NCI-H524 (cell line): ENCODE data around the gene RANBP9.

Experiments used
- DNase-seq, 2 experiments: peaks; one replicate each; lab custom pipeline; 2025; lab: John Stamatoyannopoulos, UW

The RANBP9 gene

DNA sequence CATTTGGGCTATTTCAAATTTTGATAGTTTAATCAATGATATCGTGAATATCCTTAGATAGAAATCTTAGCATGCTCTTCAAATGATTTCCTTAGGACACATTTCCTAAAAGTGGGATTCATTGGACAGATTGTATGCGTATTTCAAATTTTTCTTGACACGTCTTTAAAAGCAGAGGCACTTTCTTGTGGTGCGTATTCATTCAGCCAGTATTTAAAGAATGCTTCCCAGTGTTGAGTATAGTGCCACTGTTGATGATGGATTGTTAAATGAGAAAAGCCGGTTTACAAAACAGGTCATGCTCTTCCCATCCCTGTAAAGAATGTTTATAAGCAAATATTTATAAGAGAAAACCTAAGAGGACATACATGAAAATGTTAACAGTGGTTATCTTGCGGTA lies 111.6 kb downstream of the RANBP9 start:
- no peak for DNase-seq

- DNase-seq: no peak
Observed at GRCh38 chr6:13597073-13597472, 114.6 kb downstream of the RANBP9 start.

GRCh38 chr6:13593720-13594119 lies 117.9 kb downstream of the RANBP9 start:
- no peak for DNase-seq

DNA sequence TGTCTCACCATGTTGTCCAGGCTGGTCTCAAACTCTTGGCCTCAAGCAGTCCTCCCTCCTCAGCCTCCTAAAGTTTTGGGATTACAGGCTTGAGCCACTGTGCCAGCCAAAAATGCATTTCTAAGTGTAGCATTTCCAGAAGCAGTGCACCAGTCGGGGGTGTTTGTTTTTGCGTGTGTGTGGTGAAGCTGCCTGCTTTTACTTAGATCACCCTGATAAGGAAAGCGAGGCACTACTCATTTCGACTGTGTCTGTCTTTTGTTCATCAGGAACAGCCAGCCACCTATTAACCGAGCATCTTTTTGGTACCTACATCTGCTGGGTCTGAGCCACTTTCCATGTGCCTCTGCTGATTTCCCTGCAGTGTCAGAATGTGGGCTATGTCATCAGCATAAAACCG lies 118.5 kb downstream of the RANBP9 start:
- DNase-seq: no peak

- no peak for DNase-seq
Observed at GRCh38 chr6:13591205-13591921, 120.3 kb downstream of the RANBP9 start.

DNA sequence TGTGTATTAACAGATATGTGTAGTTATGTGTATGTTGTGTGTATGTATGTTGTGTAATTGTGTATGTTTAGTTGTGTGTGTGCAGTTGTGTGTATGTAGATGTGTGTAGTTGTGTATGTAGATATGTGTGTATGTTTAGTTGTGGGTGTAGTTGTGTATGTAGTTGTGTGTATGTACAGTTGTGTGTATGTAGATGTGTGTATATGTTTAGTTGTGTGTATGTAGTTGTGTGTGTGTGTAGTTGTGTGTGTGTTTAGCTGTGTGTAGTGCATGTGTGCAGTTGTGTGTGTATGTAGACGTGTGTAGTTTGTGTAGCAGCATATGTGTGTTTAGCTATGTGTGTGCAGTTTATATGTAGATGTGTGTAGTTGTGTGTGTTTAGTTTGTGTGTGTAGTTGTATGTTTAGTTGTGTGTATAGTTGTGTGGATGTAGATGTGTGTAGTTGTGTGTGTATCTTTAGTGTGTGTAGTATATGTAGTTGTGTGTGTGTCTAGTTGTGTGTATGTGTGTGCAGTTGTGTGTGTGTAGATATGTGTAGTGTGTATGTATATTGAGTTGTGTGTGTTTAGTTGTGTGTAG lies 121.0 kb downstream of the RANBP9 start:
- no peak for DNase-seq

DNA sequence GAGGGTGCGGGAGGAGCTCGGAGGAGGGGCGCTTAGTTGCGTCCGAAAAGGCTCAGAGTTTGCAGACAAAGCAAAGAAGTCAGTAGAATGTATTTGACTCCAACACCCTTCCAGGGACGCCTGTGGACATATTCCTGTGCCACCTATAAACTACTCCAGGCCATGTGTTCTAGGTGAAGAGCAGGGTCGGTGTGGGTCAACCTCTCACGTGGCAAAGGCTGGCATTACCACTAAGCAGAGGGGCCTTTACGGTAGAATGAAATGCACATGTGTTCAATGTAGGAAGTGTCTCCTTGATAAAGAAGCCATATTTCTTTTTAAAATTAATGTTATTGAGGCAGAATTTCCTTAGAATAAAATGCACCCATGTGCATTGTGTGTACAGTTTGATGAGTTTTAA lies 121.8 kb downstream of the RANBP9 start:
- DNase-seq: peak in 1 of 2 experiments; percentile 53

DNA sequence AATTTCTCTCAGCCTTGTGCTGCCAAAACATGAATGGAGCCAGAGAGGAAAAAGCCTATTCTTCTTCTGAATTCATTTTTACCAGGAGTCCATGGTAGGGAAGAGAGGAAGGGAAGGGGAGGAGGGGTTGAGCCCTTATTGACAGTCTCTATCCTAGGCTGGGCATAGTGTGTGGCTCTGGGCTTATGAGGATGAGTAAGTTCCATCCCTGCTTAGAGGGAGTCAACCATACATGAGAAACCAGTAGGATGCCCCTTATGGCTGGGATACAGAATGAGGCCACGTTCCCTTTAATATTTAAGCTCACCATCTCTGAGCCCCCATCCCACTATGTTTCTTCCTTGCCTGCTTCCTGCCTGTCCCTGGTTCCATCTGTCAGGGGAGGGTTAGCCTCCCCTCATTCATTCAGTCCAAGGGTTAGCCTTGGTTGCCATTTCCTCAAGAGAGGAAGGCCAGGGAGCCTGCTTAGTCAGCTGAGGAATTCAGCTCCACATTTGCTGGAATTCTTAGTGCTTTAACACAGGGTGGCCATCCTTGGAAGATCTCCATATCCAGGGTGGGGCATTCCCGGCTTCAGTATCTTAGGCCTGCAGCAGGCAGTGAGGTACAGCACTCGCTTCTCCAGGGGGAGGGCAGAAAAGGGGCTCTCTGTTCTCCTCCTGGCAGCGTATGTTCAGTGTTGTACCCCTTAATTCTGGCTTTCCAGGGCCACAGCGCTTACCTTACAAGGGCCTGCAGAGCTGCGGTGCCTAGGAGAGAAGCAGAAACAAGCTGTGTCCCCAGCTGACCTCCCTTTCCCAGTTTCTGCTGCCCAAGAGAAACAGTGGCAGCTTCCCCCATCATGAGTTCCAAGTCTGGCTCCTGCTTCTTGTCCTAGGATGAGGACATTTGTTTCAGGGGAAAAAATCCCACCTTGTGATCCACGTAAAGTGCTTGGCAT lies 124.8 kb downstream of the RANBP9 start:
- no peak for DNase-seq

DNA sequence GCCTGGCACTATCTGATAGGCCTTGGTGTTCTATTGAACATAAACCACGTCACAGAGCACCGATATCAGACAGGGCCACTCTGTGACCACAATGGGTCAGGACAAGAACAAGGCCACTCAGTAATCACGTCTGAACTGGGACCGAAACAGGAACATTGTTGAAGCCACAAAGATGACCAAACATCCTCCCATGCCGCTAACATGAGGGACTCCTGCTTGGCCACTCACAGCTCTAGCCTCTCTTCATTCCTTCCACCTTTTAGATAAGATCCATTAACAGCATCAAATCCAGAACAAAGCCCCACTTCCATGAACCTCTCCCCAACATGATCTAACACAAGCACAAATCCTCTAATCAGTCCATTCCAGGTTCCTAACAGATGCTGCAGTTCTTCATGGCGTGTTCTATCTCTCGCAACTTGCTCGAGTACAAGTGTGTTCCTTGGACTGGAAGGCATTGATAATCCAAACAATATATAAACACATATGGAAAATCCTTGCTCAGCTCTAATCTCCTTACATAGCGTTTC lies 129.9 kb downstream of the RANBP9 start:
- no peak for DNase-seq

DNA sequence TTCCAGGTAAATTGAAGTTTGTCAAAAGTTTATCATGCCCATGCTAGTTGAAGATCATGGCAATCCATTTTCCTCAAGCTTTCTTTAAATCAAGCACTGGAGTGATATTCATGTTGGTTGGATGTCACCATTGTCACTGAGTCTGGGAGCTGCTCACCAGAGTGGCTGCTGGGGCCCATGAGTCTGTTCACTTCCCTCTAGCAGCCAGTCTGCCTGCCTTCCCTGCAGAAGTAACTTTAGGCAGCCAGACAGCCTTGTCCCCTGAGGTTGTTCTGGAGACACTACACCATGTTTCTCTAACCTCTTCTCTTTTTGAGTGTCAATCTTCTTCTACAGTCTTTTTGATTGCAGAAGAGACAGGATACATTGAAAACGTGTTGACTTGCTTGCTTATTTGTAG lies 131.7 kb downstream of the RANBP9 start:
- DNase-seq: no peak

- DNase-seq: no peak
Observed at GRCh38 chr6:13577926-13578325, 133.7 kb downstream of the RANBP9 start.

- no peak for DNase-seq
Observed at GRCh38 chr6:13576017-13576416, 135.6 kb downstream of the RANBP9 start.

GRCh38 chr6:13575377-13575775 lies 136.3 kb downstream of the RANBP9 start:
- no peak for DNase-seq

GRCh38 chr6:13574571-13575376 lies 136.9 kb downstream of the RANBP9 start, which contains the start of gene SIRT5:
SIRT5 (plus strand) TSS chr6:13574601; CDS start chr6:13584111, 9,510 bp downstream.
- peak; percentile 89 to 90 for DNase-seq

DNA sequence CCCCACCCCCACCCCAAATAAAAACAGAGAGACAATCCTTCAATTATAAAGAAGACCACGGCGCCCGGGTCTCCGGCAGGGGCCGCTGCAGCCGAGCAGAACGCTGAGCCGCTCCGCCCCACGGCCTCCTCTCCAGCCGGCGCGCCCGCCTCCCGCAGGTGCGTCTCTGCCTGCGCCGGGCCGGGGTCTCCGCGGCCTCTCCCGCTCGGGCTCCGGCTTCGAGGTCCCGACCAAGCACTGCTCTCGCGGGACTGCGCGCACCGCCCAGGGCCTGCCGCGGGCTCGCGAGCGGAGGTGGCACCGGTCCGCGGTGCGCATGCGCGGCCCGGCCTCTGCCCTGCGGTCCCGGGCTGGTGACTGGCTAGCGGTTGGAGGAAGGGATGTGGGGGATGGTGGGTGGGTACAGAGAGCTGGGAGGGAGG lies 137.5 kb downstream of the RANBP9 start:
- peak; percentile 95 to 96 for DNase-seq

DNA sequence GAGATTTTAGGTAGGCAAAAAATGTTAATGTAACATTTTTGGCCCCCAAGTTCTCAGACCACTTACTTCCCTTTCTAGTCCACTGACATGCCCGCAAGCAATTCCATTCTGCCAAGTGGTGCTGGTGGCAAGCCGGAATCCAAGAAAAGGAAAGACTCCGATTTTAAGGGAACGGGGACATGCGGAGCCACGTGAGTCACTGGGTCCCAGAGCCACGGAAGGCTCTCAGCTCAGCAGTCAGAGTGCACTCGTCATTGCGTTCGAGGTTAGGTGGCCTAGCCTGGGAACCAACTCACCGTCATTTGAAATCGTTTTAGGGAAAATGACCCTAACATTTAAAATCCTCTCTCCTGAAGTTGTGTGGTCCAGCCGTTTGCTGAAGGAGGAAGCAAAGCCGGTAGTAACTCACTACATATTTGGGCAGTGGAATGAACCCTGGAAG lies 137.9 kb downstream of the RANBP9 start:
- peak in 1 of 2 experiments; percentile 37 for DNase-seq

DNA sequence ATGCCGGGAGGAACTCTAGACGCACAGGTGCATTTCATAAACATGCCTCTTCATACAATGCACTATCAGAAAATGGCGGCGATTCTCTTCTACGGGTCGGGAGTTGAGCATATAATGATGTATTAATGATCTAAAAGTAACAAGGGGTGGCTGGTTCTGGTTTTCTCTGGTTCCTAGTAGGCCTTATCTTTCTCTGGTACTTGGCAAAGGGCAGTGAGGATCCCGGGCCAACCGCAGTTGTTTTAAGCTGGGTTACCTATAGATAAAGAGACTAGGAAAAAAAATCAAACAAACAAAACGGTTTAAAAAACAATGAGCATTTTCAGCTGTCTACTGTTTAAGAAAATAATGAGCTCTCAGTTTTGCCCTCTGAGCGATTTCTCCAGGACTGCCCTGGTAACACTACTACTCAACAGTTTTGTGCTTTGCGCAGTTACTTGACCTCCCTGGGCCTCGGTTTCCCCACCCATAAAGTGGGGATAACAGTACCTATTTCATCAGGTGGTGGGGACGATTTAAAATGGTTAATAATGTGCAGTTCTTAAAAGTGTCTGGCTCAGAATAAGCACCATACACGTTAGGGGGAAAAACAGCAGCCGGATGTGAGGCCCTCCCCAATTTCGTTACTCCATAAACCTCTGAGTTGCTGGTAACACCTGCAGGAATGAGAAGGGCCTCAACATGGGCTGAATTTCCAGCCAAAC lies 138.5 kb downstream of the RANBP9 start:
- DNase-seq: no peak

DNA sequence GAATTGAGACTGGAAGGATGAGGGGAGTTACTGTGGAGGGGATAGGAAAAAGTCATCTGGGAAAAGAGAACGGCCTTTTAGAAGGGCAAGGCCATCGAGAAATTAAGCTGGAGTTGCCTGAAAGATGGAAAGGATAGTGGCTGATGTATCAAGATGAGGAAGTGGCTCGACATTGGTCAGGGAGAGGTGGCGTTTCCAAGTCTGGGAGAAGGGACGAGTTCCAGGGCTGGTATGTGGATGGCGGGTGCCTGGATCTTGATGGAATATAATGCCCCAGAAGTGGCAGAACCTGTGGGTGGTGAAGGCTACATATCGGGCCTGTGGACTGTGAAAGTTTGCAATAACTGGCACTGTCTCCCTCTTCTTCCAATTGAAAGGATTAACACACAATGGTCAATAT lies 139.4 kb downstream of the RANBP9 start:
- DNase-seq: no peak
